ENCODE data around the gene ZFYVE21.

The ZFYVE21 gene

DNA sequence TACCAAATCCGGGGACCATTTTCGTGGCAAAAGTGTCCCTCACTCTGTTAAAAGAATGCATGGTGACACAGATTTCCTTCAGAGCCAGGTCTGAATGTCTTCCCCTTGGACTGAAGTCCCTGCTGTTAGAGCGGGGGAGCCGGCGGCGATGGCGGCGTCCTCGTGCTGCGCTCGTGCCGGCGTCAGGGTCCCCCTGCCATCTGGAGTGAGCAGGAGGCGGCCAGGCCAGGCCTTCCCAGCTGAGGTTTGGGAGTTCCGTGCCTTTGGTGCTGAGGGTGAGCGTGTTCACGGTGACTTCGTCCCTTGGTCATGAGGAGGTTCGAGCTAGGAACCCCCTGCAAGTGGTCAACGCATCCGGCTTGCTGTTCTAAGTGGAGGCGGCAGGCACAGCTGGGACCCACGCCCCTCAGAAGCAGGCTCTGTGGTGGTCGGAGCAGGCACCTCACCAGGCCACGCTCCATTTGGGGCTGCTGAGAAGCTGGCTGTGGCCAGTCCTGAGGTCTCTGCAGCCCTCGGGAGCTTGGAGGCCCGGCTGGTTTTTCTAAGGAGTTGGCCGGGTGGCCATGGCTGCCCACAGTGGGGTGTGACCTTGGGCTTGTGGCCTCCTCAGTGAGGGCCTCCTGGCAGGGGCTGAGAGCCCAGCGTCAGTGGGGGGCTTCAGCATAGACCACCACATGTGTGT is 9.5 kb downstream of the ZFYVE21 start:
- no peak for DNase-seq (ENCODE audit: low read depth)

DNA sequence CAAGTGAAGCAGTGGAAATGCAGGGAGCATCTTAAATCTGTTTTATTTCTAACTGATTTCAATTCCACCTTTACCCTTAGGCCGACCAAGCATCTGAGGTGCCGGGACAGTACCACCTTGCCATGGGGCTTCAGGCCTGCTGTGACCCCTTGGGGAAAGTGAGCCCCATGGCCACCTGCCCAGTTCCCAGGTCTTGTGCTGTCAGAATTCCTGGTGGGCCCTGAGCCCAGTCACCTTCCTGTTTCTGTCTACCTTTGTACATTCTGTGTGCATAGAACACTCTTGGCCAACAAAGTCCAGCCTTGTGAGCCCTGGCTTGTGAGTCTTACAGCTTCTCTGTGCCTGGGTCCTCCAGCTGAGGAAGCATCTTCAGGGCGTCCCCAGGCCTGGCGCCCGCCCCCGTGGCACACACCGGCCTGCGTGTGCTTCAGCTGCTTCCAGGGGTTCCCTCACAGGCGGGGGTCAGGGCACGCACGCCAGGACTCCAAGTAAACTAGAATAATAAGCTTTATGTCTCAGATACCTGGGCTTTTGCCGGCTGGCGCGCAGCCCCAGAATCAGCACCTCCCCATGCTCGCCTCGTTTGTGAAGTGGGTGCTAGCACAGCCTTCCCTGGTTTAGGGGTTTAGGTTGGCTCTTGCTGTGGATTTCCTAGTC is 10.3 kb downstream of the ZFYVE21 start:
- DNase-seq (ENCODE audit: low read depth) = no peak

DNA sequence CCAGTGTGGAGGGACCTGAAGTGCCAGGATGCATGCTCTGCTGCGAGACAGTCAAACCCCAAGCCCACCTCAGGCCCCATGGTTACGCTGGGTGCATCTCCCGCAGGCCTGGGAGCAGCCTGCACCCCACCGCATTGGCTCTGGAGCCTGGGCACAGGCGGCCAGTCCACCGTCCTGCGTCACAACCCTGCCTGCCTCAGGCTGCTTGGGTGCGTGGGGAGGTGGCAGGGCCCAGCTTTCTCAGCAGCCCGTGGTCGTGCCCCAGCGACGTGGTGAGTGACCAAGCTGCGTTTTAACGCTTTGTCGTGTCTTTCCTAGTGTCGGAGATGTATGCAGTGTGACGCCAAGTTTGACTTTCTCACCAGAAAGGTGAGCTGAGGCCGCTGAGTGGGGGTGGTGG is 10.9 kb downstream of the ZFYVE21 start:
- DNase-seq (ENCODE audit: low read depth) = no peak

DNA sequence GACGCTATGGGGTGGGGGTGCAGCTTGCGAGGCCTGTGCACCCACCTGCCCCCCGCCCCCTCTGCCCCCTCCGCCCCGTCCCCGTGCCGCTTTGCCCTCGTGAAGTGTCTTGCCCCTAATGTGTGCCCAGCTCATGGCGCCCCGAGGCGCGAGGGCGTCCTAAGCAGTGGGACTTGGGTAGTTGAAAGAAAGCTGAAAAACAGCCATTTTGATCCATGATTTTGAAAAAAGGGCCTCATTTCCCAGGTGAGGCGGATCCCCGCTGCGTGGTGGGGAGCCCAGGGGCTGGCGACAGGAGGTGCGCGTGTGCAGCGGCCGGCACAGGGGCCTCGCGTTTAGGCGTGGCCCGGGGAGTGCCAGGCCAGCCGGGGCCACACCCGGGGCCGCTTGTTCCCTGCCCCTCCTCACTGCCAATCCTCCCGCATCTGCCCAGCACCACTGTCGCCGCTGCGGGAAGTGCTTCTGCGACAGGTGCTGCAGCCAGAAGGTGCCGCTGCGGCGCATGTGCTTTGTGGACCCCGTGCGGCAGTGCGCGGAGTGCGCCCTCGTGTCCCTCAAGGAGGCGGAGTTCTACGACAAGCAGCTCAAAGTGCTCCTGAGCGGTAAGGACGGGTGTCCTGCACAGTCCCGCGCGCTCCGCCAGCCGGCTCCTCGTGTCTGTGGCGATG is 11.8 kb downstream of the ZFYVE21 start:
- no peak for DNase-seq (ENCODE audit: low read depth)

DNA sequence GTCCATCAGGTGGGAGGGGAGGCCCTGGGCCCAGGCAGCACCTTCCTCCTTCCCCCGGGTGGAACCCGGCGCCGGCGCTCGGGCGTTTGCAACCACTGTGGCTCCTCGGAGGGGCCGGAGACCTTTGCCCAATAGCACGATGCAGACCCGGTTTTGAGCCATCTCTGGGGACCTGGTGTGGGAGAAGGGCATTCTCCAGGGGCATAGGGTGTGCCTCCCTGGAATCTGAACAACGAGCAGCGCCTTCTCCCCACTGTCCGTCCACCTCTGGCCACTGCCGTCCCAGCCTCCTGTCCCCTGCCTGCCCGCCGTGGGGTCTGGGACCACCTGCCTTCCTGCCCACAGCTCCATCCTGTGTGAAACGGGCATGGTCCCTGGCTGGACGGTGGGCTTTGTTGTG is 12.5 kb downstream of the ZFYVE21 start:
- no peak for DNase-seq (ENCODE audit: low read depth)

DNA sequence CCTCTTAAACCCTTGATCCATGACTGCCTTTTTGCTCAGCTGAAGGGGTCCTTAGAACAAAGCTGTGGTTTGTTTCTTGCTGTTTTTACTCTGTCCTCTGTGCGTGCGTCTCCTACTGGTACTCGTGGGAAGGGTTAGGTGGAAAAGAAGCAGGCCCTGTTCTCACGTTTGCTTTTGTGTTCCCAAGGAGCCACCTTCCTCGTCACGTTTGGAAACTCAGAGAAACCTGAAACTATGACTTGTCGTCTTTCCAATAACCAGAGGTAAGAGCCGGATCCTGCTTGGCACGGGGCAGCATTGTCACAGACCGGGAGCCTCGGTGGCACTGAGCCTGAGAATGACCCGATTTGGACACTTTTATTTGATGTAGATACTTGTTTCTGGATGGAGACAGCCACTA is 13.1 kb downstream of the ZFYVE21 start:
- no peak for DNase-seq (ENCODE audit: low read depth)

DNA sequence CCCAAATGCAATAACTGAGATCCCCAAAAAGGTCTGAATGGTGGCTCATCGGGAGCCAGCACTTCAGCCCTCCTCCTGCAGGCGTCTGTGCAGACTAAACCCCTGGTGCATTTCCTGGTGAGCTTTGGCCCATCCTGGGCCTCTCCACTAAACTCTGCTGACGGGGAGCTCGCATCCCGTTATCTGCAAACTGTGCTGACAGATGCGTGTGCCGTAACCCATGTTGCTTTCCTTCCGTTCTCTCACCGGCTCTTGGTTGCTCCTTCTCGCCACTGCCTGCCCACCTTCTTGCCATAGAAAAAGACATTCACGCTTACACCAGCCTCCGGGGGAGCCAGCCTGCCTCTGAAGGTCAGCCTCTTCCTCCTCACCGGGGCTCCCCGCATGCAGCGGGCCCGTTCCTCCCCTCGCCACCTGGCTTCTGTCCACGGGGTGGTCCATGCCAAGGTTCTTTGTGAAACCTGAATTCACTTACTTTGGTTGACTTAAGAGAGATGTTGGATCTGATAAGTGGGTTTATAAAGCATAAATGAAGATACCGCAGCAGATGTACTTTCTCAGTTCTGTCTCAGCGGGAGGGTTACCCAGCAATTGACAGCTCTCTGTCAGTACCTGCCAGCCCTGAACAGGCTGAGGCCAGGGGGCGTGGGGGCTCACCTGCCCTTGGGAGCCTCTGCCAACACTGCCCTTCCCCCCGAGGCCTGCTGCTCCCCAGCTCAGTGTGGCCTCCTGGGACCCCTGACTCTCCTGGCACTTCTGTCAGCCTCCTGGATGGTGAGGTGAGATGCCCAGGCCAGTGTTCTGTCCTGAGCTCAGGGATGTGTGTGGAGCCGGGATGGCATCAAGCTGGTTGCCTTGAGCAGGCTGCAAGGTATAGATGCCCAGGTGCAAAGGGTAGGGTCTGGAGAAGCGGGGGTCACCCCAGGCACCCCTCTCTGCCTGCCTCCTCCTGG is 14.2 kb downstream of the ZFYVE21 start:
- no peak for DNase-seq (ENCODE audit: low read depth)

DNA sequence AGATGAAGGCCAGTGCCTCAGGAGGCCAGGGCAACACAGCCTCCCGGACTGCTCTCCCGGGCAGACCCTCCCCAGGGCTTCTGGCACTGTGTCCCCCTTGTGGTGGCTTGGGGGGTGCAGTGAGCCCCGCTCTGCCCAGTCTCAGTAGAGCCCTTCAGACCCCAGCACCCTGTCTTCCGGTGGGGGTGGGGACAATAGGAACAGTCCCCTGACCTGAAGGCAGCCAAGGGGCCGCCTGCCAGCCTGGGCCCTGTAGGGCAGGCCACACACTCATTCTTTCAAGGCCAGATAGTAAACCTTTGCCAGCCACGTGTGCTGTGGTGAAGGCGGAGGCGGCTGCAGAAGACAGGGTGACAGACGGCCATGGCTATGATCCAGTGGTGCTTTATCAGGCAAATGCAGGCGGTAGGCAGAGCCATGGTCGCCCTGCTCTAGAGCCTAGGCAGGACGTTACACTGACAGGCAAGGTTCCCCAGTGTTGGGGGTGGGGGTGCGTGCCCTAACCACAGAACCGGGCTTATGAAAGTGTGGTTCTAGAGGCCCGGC is 15.0 kb downstream of the ZFYVE21 start:
- no peak for DNase-seq (ENCODE audit: low read depth)

DNA sequence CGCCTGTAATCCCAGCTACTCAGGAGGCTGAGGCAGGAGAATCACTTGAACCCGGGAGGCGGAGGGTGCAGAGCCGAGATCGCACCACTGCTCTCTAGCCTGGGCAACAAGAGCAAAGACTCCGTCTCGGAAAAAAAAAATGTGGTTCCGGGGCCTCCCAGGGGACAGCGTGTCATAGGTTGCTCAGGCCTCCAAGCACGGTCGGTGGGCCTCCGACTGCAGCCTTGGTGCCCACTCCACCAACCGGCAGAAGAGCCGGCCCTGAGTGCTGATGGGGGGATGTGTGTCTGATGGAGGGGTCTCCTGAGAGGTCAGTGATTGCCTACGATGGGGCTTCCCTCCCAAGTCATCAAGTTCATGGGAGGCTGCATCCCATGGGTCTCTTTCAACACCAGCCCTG is 15.9 kb downstream of the ZFYVE21 start:
- no peak for DNase-seq (ENCODE audit: low read depth)

DNA sequence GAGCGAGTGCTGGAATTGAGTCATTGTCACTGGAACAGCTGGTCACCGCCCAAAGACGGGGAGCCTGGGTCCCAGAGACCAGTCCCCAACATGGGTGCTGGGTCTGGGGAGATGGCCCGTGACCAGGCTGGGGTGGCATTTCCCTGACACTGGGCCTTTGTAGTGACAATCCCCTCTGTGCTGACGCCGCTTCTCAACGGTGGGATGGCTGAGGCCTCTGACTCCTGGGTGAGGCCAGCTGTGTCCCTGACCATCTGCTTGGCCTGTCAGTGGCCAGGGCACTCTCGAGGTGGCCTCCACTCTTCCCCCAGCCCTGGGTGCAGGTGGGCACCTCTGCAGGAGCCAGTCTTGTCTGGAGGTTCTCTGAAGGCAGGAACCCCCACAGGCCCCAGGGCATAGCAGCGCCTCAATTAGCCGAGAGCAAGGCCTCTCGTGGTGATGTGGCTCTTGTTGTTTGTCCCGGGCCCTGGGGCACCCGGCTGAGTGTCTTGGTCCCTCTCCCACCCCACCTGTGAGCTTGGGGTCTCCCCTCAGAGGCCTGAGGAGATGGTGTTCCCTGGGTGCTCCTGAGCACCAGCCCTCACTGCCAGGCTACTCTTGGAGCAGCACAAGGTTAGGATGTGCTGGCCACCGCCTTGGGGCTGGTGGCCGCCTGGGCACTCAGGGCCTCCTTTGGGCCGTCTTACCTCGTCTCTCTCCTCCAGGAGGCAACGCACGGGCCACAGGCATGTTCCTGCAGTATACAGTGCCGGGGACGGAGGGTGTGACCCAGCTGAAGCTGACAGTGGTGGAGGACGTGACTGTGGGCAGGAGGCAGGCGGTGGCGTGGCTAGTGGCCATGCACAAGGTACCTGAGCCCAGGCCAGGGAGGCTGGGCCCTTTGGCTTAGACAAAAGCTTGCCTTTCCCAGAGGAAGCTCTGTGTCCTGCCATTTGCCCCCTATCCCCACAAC is 16.6 kb downstream of the ZFYVE21 start:
- DNase-seq (ENCODE audit: low read depth) = no peak

DNA sequence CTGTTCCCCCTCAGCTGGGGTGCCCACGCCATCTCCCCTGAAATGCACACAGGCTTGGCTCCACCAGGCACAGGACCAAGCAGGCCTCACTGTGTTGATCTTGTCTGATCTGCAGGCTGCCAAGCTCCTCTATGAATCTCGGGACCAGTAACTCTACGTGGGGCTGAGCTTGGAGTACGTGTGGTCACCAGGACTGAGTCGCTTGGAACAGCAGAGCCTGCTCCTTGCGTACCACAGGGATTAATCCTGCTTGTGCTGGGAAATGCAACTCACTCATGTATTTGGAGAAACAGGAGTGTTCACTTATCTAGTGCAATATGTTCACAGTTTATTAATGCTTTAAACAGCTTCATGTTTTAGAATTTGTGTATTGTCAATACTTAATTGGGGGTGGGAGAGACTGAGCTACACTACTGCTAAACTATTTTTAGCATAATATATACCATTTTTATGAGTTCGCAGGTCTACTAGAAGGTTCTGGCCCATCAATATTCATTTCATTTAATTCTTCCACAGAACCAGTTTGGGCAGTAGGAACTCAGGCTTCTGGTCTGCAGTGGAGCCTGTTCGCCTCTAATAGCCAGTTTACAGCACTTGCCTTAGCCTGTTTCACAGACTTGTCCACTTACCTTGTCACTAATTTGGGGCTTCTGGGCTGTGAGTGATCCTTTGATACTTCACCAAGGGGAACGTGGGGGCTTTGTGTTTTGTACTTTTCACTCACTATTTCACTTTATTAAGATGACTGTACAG is 17.4 kb downstream of the ZFYVE21 start:
- DNase-seq (ENCODE audit: low read depth) = no peak

DNA sequence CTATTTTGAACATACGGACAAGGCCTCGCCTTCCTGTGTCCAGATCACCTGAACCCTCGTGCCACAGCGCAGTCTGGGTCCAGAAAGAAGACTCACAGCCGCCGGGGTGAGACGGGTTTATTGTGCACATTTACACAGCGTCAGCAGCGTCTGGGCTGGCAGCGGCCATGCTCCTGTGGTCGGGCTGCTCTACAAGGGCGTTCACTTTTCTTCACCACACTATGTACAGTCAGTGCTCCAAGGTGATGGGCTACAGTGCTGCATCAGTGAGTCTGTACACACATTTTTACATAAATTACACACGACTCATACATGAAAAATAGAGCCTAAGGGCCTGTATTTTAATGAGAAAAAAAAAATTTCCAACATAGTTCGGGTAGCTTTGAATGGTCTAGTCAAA is 18.0 kb downstream of the ZFYVE21 start:
- DNase-seq (ENCODE audit: low read depth) = no peak

DNA sequence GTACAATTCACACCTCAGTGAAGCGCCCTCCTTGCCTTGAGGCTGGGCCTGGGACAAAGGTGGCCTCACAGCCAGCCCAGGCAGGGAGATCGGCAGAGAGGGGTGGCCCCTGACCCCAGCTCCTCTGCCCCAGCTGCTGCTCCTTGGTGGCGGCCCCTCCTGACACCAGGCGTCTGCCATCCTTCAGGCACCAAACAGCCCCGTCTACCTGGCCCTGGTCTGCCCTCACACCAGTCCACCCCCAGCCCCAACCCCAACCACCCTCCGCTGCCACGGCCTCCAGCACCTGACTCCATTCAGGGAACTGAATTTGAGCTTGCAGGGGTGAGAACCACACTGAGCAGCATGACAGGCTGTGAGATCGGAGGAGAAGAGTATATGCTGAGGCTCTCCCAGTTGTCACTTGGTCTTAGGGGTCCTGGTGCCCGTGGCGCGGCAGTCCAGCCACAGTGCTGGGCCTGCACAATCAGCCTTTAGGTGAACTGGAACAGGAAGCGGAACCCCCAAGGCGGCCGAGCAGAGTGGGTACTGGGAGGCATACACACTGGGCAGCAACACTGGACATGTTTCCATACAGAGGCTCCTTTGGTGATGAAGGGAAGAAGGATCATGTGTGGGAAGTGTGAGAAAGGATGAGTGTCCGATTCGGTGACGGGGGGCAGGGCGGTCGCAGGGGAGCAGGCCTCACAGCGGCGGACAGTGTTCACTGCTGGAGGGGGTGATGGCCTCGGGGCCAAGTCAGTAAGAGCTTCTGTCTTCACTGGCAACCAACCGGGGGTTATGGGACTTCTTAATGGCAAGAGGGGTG is 18.7 kb downstream of the ZFYVE21 start:
- no peak for DNase-seq (ENCODE audit: low read depth)

DNA sequence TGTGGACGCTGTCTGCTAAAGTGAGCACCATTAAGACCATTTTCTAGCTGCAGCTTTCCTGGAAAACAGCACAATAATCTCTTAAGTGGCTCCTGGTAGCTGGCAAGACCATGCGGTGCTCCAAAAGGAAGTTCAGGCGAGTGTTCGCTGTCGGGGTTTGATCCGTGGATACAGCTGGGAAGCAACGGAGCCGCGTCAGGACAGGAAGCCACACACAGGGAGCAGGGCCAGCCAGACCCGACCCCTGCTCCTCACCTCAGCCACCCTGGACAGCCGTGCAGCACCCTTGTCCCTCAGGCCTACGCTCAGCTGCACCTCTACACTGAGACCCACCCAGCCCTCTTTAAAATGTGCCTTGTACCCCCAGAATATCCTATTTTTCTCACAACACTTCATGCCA is 19.4 kb downstream of the ZFYVE21 start:
- DNase-seq (ENCODE audit: low read depth) = no peak

DNA sequence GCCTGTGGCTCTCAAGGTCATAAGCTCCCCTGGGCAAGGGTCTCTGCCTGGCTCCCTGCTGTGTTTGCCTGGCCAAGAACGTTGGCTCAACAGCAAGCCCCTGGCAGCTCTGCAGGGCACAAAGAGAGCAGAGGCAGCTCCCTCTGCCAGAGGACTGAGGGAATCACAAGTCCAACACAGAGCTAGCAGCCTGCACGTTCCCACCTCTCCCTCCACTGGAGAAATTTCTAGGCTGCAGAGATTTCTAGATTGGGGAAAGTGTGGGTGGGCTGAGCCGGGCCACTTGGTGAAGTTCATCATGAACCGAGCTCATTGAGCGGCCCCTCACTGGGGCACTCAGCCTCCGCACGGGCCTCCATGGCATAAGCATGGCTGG is 19.8 kb downstream of the ZFYVE21 start:
- DNase-seq (ENCODE audit: low read depth) = no peak

DNA sequence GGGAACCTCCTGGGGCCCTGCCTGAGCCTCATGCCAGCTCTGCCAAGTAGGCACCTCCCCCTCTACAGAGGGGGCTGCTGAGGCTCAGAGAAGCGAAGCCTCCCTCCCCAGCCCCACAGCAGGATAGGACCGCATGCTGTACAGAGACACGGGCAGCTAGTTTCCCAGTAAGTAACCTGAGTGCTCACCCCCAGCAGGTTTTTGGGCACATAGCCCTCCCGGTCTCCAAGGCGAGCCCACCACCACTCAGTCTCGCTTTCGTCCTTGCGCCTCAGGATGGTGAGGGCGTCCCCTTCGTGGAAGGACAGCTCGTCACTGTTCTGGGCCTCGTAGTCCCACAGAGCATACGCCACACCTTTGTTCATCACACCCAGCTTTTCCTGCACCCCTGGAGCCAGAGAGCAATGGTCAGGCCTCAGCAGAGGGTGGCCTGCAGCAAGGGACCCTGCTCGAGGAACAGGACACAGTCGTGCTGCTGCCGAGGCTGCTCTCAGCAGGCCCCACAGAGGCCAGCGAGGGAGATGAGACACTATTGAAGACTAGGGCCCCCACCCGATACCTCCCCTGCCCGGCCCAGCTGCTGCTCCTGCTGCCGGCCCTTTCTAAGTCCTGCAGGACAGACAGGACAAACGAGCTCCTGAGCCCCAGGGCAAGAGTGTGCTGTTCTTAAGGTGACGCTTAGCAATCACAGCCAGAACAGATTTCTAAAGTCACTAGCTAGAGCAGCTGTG is 20.4 kb downstream of the ZFYVE21 start:
- DNase-seq (ENCODE audit: low read depth) = no peak

DNA sequence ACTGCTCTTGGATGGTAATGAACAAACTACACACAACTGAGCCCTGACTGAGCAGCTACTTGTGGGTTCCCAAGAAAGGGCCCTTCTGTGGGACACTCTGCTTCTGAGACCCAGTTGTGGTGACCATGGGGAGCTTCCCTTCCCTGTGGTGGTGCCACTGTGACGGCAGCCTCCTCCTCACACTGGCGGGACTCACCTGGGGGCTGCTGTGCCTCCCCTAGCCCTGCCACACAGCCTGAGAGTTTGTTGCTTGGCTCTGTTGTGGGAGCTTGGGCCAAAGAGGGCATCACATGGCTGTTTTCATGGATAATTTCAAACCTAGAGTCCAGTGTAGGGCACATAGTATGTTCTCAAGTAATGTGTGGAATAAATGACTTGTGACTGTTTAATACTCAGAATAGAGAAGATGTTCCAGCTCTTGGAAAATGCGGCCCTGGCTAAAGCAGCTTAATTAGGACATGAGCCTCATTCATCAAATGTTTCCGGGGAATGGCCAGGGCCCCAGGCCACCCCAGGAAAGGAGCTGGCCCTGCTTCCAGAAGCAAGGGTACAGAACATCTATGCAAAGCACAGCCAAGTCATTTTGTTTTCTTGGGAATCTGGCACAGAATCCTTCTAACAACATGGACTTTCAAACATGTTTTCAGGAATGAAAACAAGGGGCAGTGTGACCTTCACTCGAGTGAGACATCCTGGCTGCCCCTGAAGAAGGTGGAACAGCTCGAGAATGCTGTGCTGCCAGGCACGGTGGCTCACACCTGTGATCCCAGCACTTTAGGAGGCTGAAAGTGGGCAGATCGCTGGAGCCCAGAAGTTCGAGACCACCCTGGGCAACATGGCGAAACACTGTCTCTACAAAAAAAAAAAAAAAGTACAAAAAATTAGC is 21.2 kb downstream of the ZFYVE21 start:
- no peak for DNase-seq (ENCODE audit: low read depth)

Data from stimulated activated CD8-positive, alpha-beta memory T cell treated with anti-CD3 and anti-CD28 coated beads, Interleukin-12 subunit alpha, Interleukin-12 subunit beta, amount 100 ng/mL, for 1 hour (primary cell).